K562 (cell line): ENCODE data around the gene RPS17.
"Not testable (repeated sequence)": the region's sequence is repeated elsewhere in the genome, so short reads cannot be mapped to it uniquely, and the experiment has no call there.

Experiments
- CTCF ChIP-seq, 3 experiments: IDR thresholded peaks in 2 of 3; conservative IDR thresholded peaks in 1 of 3; 2 replicates each; pipeline ENCODE4 v1.5.1; 2011 to 2012; ENCODE audit warnings: low read length in 3 of 3, mild to moderate bottlenecking in 3 of 3, control low read depth in 2 of 3, improper control_type of control experiment in 1 of 3, inconsistent platforms in 1 of 3, low read depth in 1 of 3, mixed read lengths in 1 of 3, moderate library complexity in 1 of 3; ENCODE audit not compliant: insufficient read depth in 2 of 3
- IFI16 ChIP-seq: fragments of 250-450 bp; sonication (Bioruptor Pico); IDR thresholded peaks from 2 replicates; pipeline ENCODE4 v2.1.2; 2022; ENCODE audit warnings: mild to moderate bottlenecking, inconsistent platforms
- POLR2AphosphoS5 ChIP-seq: IDR thresholded peaks from 2 replicates; pipeline ENCODE4 v1.6.1; 2011; ENCODE audit warnings: mild to moderate bottlenecking, low read depth, low read length, moderate library complexity; ENCODE audit not compliant: control insufficient read depth, insufficient read depth
- TAF1 ChIP-seq: IDR thresholded peaks from 2 replicates; pipeline ENCODE4 v1.6.1; 2011; ENCODE audit warnings: mild to moderate bottlenecking, low read length, moderate library complexity; ENCODE audit not compliant: insufficient read depth, control insufficient read depth, severe bottlenecking; ENCODE audit errors: extremely low read depth
- ZNF407 ChIP-seq: fragments of 450-650 bp; IDR thresholded peaks from 2 replicates; pipeline ENCODE4 v1.6.1; 2016; ENCODE audit warnings: low read depth

- TF ChIP-seq POLR2AphosphoS5; ZNF407; IFI16 (CRISPR knock-in tag); TAF1: not testable (repeated sequence)
- peak in 1 of 3 experiments; percentile 7; a peak in 1 of 6 replicates for TF ChIP-seq CTCF (IDR thresholded peaks at IDR 0.05 in 2 of 3, conservative IDR thresholded peaks at IDR 0.05 in 1 of 3; ENCODE audit: insufficient read depth in 2 of 3, low read depth in 1 of 3, low read length in 3 of 3)
Observed at GRCh38 chr15:82488250-82488649, 52.0 kb downstream of the RPS17 start.
